ENCODE results near the gene PBX1. TPM values are rescaled to one million over a fixed set of nuclear protein-coding genes. Genes with fewer than 3 reads are reported as not detected.

Gene PBX1
- polyA plus RNA-seq, 3 donors: 0.07 TPM; not detected in 2

DNA sequence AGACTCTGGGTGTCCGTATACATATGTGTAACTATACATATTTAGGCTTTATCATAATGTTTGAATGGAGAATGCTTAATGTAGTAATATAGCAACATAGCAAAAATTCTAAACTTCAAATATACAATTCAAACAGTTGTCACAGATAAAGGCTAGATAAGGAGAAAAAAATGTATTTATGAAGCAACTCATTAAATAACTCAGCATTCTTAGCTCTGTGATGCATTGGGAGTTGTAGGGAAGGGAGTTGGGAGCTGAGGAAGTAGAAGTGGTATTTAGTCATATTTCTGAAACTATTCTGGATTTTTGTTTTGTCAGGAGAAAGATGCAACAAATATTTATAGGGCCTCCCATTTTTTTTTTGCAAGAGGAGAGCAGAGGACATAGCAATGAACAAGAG, 197.8 kb downstream of the PBX1 start:
- H3K27me3 ChIP-seq (ENCODE audit: control insufficient read depth in 2 of 2, insufficient read depth in 2 of 2, low read length in 2 of 2): no peaks in the 10 kb centered on the region
- H3K27ac Mint-ChIP-seq: no peak overlapping the region

DNA sequence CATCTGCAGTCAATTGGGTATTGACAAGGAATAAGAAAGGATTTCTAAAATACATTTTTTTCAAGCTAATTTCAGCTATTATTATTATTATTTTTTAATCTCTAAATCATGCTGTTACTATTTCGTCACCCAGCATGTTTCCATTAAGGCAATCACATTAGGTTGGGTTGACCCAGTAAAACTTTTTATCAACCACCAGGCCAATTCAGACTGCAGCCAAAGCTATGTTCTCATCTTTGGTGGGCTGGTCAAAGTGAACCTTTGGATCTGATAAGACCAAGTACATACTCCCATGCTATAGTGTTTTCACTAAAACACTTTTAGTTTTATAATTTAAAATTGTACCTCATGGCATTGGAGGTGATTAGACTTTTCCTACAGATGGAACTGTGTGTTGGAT, 198.6 kb downstream of the PBX1 start:
- Mint-ChIP-seq H3K27ac (no peak overlapping the region), H3K4me1 (no peaks in the 10 kb centered on the region), H3K36me3 (no peaks in the 10 kb centered on the region), H3K4me3 (no peak overlapping the region), H3K27me3 (ENCODE audit: low read depth in 3 of 3) (peaks cover 0 to 3% (median 2%) of the 10 kb centered on the region in 3 donors), H3K9me3 (peaks cover 0 to 8% (median 0%) of the 10 kb centered on the region in 7 donors)
- Histone ChIP-seq H3K27ac (ENCODE audit: low read depth in 1 of 2, low read length in 2 of 2) (no peak overlapping the region), H3K4me3 (replicated peaks in 1 of 3; ENCODE audit: low read depth in 2 of 3, low read length in 3 of 3) (no peak overlapping the region), H3K4me1 (ENCODE audit: control insufficient read depth in 1 of 2, insufficient read depth in 2 of 2, low read length in 2 of 2) (no peaks in the 10 kb centered on the region), H3K27me3 (ENCODE audit: control insufficient read depth in 2 of 2, insufficient read depth in 2 of 2, low read length in 2 of 2) (no peaks in the 10 kb centered on the region), H3K9ac (ENCODE audit: insufficient read depth, low read length, poor library complexity, severe bottlenecking) (no peak overlapping the region), H3K79me2 (ENCODE audit: insufficient read depth, low read length) (no peaks in the 10 kb centered on the region), H3K4me2 (replicated peaks; ENCODE audit: extremely low read depth, low read length, poor library complexity, severe bottlenecking) (no peak overlapping the region), H2AFZ (ENCODE audit: insufficient read depth, low read depth, low read length, poor library complexity, severe bottlenecking) (no peak overlapping the region), H4K20me1 (ENCODE audit: insufficient read depth, low read length) (no peaks in the 10 kb centered on the region), H3K36me3 (replicated peaks in 1 of 2; ENCODE audit: control insufficient read depth in 1 of 2, insufficient read depth in 2 of 2, low read length in 2 of 2) (no peaks in the 10 kb centered on the region), H3K9me3 (replicated peaks in 1 of 2; ENCODE audit: control insufficient read depth in 1 of 2, insufficient read depth in 1 of 2, low read length in 2 of 2) (no peaks in the 10 kb centered on the region)
- DNase-seq: no peak
- TF ChIP-seq, protein P1, sequence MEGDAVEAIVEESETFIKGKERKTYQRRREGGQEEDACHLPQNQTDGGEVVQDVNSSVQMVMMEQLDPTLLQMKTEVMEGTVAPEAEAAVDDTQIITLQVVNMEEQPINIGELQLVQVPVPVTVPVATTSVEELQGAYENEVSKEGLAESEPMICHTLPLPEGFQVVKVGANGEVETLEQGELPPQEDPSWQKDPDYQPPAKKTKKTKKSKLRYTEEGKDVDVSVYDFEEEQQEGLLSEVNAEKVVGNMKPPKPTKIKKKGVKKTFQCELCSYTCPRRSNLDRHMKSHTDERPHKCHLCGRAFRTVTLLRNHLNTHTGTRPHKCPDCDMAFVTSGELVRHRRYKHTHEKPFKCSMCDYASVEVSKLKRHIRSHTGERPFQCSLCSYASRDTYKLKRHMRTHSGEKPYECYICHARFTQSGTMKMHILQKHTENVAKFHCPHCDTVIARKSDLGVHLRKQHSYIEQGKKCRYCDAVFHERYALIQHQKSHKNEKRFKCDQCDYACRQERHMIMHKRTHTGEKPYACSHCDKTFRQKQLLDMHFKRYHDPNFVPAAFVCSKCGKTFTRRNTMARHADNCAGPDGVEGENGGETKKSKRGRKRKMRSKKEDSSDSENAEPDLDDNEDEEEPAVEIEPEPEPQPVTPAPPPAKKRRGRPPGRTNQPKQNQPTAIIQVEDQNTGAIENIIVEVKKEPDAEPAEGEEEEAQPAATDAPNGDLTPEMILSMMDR (IDR thresholded peaks at IDR 0.05): no peak
- intact Hi-C loops (cut with micrococcal nuclease): no loop called here
- 67% methylated on average over 1 of the region's 1 CpG for WGBS (ENCODE audit: insufficient coverage)

More for the DNA sequence above, 197.8 kb downstream of the PBX1 start:
- Mint-ChIP-seq H3K36me3 (no peaks in the 10 kb centered on the region), H3K4me1 (no peaks in the 10 kb centered on the region), H3K27me3 (ENCODE audit: low read depth in 3 of 3) (peaks cover 0 to 3% (median 2%) of the 10 kb centered on the region in 3 donors), H3K9me3 (peaks cover 0 to 8% (median 0%) of the 10 kb centered on the region in 7 donors), H3K4me3 (no peak overlapping the region)
- Histone ChIP-seq H4K20me1 (ENCODE audit: insufficient read depth, low read length) (no peaks in the 10 kb centered on the region), H3K4me3 (replicated peaks in 1 of 3; ENCODE audit: low read depth in 2 of 3, low read length in 3 of 3) (no peak overlapping the region), H3K9ac (ENCODE audit: insufficient read depth, low read length, poor library complexity, severe bottlenecking) (no peak overlapping the region), H3K27ac (ENCODE audit: low read depth in 1 of 2, low read length in 2 of 2) (no peak overlapping the region), H2AFZ (ENCODE audit: insufficient read depth, low read depth, low read length, poor library complexity, severe bottlenecking) (no peak overlapping the region), H3K9me3 (replicated peaks in 1 of 2; ENCODE audit: control insufficient read depth in 1 of 2, insufficient read depth in 1 of 2, low read length in 2 of 2) (no peaks in the 10 kb centered on the region), H3K4me2 (replicated peaks; ENCODE audit: extremely low read depth, low read length, poor library complexity, severe bottlenecking) (no peak overlapping the region), H3K79me2 (ENCODE audit: insufficient read depth, low read length) (no peaks in the 10 kb centered on the region), H3K36me3 (replicated peaks in 1 of 2; ENCODE audit: control insufficient read depth in 1 of 2, insufficient read depth in 2 of 2, low read length in 2 of 2) (no peaks in the 10 kb centered on the region), H3K4me1 (ENCODE audit: control insufficient read depth in 1 of 2, insufficient read depth in 2 of 2, low read length in 2 of 2) (no peaks in the 10 kb centered on the region)
- intact Hi-C loops (cut with micrococcal nuclease): no loop called here
- DNase-seq: no peak
- TF ChIP-seq, protein P1 (IDR thresholded peaks at IDR 0.05): no peak
- no CpG with 5 or more reads among the region's 1 CpG for WGBS (ENCODE audit: insufficient coverage)

Data from CD14-positive monocyte (primary cell).